Naive B cell (primary cell): ENCODE data around the gene POLR1B. TPM values are rescaled to one million over a fixed set of nuclear protein-coding genes. Genes with fewer than 3 reads are reported as not detected.
"Not testable (repeated sequence)": the region's sequence is repeated elsewhere in the genome, so short reads cannot be mapped to it uniquely, and the experiment has no call there.

Experiments used
- ATAC-seq, 2 donors: fragments of 150-1000 bp; cut with Tn5 transposase; 2 replicates each; pipeline ENCODE4 v1.10.0; 2021; ENCODE audit warnings: low read depth in 2 of 2, mild to moderate bottlenecking in 2 of 2, moderate library complexity in 2 of 2
- DNase-seq: peaks from one replicate; pipeline ENCODE4 v3.0.0; 2022
- H3K27ac Mint-ChIP-seq, 6 donors: one replicate each; pipeline ENCODE4 v1.8.0; 2020 to 2022; ENCODE audit warnings: mild to moderate bottlenecking in 6 of 6, mixed read lengths in 6 of 6, moderate library complexity in 5 of 6, inconsistent platforms in 2 of 6
- H3K27me3 Mint-ChIP-seq, 3 donors: one replicate each; pipeline ENCODE4 v1.8.0; 2021 to 2022; ENCODE audit warnings: mixed read lengths in 3 of 3, mild to moderate bottlenecking in 1 of 3
- H3K36me3 Mint-ChIP-seq, 2 donors: one replicate each; pipeline ENCODE4 v1.8.0; 2020 to 2022; ENCODE audit warnings: mixed read lengths in 2 of 2, inconsistent platforms in 1 of 2, mild to moderate bottlenecking in 1 of 2
- H3K4me1 Mint-ChIP-seq, 3 donors: one replicate each; pipeline ENCODE4 v1.8.0; 2020 to 2022; ENCODE audit warnings: mixed read lengths in 3 of 3, inconsistent platforms in 1 of 3, mild to moderate bottlenecking in 1 of 3, moderate library complexity in 1 of 3
- H3K4me3 Mint-ChIP-seq, 8 donors: one replicate each; pipeline ENCODE4 v1.8.0; 2020 to 2022; ENCODE audit warnings: mild to moderate bottlenecking in 8 of 8, mixed read lengths in 8 of 8, moderate library complexity in 8 of 8, inconsistent platforms in 2 of 8
- H3K9me3 Mint-ChIP-seq, 7 donors: one replicate each; pipeline ENCODE4 v1.8.0; 2020 to 2022; ENCODE audit warnings: mixed read lengths in 7 of 7, mild to moderate bottlenecking in 5 of 7, inconsistent platforms in 2 of 7, moderate library complexity in 1 of 7
- polyA plus RNA-seq, 6 donors: library from polyadenylated mRNA; unstranded; fragments of 300-500 nt; fragmentation: Illumina TruSeq; gene quantifications; one replicate each; pipeline ENCODE4 v1.2.3, GENCODE V29; 2021; ENCODE audit warnings: low read depth in 6 of 6

The POLR1B gene
- polyA plus RNA-seq = 10 to 100 TPM; 15.3 to 25.5 (median 17.5) TPM

GRCh38 chr2:112542123-112542983 lies at the start of gene POLR1B:
TSS of gene POLR1B (plus strand) at chr2:112542465. CDS start at chr2:112542495, 30 bp downstream.
- Mint-ChIP-seq H3K4me1 (peaks cover 8 to 11% (median 10%) of the 10 kb centered on the region in 3 donors), H3K9me3 (no peaks in the 10 kb centered on the region), H3K27ac (peak within 1 kb of the TSS in 1 of 6 donors; percentile 90), H3K4me3 (no peak within 1 kb of the TSS), H3K27me3 (no peaks in the 10 kb centered on the region), H3K36me3 (peaks cover 4 to 8% of the 10 kb centered on the region in 2 donors)
- ATAC-seq (peak; percentile 79), DNase-seq (peak; percentile 79)

- ATAC-seq (no peak), DNase-seq (no peak)
- H3K27ac Mint-ChIP-seq = peak overlapping the region in 1 of 6 donors; percentile 28
- H3K4me1 Mint-ChIP-seq = no peaks in the 10 kb centered on the region
- no peaks in the 10 kb centered on the region for H3K36me3 Mint-ChIP-seq
- H3K9me3 Mint-ChIP-seq = no peaks in the 10 kb centered on the region
- no peak overlapping the region for H3K4me3 Mint-ChIP-seq
- H3K27me3 Mint-ChIP-seq = no peaks in the 10 kb centered on the region
Observed at GRCh38 chr2:112493048-112493447, 49.2 kb upstream of the POLR1B start.

- no peak overlapping the region for H3K4me3 Mint-ChIP-seq
- H3K36me3 Mint-ChIP-seq = no peaks in the 10 kb centered on the region
- H3K9me3 Mint-ChIP-seq = no peaks in the 10 kb centered on the region
- DNase-seq = no peak
- H3K4me1 Mint-ChIP-seq = no peaks in the 10 kb centered on the region
- ATAC-seq = no peak
- H3K27me3 Mint-ChIP-seq = no peaks in the 10 kb centered on the region
- no peak overlapping the region for H3K27ac Mint-ChIP-seq
Observed at GRCh38 chr2:112493858-112494648, 48.2 kb upstream of the POLR1B start.

GRCh38 chr2:112494828-112495227 lies 47.4 kb upstream of the POLR1B start:
- Mint-ChIP-seq H3K4me1 (no peaks in the 10 kb centered on the region), H3K9me3 (no peaks in the 10 kb centered on the region), H3K36me3 (no peaks in the 10 kb centered on the region), H3K4me3 (no peak overlapping the region), H3K27ac (no peak overlapping the region), H3K27me3 (no peaks in the 10 kb centered on the region)
- ATAC-seq (no peak), DNase-seq (no peak)

- ATAC-seq, H3K36me3 Mint-ChIP-seq, H3K4me1 Mint-ChIP-seq, H3K4me3 Mint-ChIP-seq, DNase-seq, H3K9me3 Mint-ChIP-seq, H3K27me3 Mint-ChIP-seq: not testable (repeated sequence)
- H3K27ac Mint-ChIP-seq = peak overlapping the region in 1 of 6 donors; percentile 26
Observed at GRCh38 chr2:112495878-112496277, 46.4 kb upstream of the POLR1B start.

GRCh38 chr2:112500850-112501484 lies 41.3 kb upstream of the POLR1B start:
- peak; percentile 52 for DNase-seq
- ATAC-seq = peak; percentile 64 to 97
- not testable (repeated sequence) for H3K36me3 Mint-ChIP-seq, H3K27me3 Mint-ChIP-seq, H3K9me3 Mint-ChIP-seq, H3K4me3 Mint-ChIP-seq, H3K4me1 Mint-ChIP-seq
- H3K27ac Mint-ChIP-seq = peak overlapping the region in 2 of 6 donors; percentile 25 to 62

- not testable (repeated sequence) for DNase-seq, H3K36me3 Mint-ChIP-seq, H3K4me1 Mint-ChIP-seq, H3K27me3 Mint-ChIP-seq, H3K9me3 Mint-ChIP-seq, H3K4me3 Mint-ChIP-seq, ATAC-seq
- H3K27ac Mint-ChIP-seq = peak overlapping the region in 1 of 6 donors; percentile 28
Observed at GRCh38 chr2:112509239-112509998, 32.8 kb upstream of the POLR1B start.

GRCh38 chr2:112516801-112517200 lies 25.5 kb upstream of the POLR1B start:
- ATAC-seq (no peak), DNase-seq (no peak)
- no peak overlapping the region for H3K27ac Mint-ChIP-seq

GRCh38 chr2:112518807-112519206 lies 23.5 kb upstream of the POLR1B start:
- ATAC-seq = no peak
- Mint-ChIP-seq H3K4me3 (no peak overlapping the region), H3K27me3 (no peaks in the 10 kb centered on the region), H3K4me1 (no peaks in the 10 kb centered on the region), H3K36me3 (peaks cover 43 to 46% of the 10 kb centered on the region in 2 donors), H3K27ac (no peak overlapping the region), H3K9me3 (peaks cover 0 to 4% (median 3%) of the 10 kb centered on the region in 7 donors)
- DNase-seq = no peak

More at GRCh38 chr2:112516801-112517200, 25.5 kb upstream of the POLR1B start:
- H3K4me1 Mint-ChIP-seq = no peaks in the 10 kb centered on the region
- no peak overlapping the region for H3K4me3 Mint-ChIP-seq
- peaks cover 24 to 30% of the 10 kb centered on the region in 2 donors for H3K36me3 Mint-ChIP-seq
- peaks cover 0 to 4% (median 3%) of the 10 kb centered on the region in 7 donors for H3K9me3 Mint-ChIP-seq
- H3K27me3 Mint-ChIP-seq = no peaks in the 10 kb centered on the region

- Mint-ChIP-seq H3K36me3 (peaks cover 41 to 43% of the 10 kb centered on the region in 2 donors), H3K27ac (no peak overlapping the region), H3K27me3 (no peaks in the 10 kb centered on the region), H3K4me1 (no peaks in the 10 kb centered on the region), H3K9me3 (peaks cover 0 to 4% (median 2%) of the 10 kb centered on the region in 7 donors), H3K4me3 (no peak overlapping the region)
- ATAC-seq (no peak), DNase-seq (no peak)
Observed at GRCh38 chr2:112519506-112519905, 22.8 kb upstream of the POLR1B start.

GRCh38 chr2:112520234-112520783 lies 22.0 kb upstream of the POLR1B start:
- peak overlapping the region in 2 of 8 donors; percentile 47 to 69 for H3K4me3 Mint-ChIP-seq
- no peaks in the 10 kb centered on the region for H3K4me1 Mint-ChIP-seq
- ATAC-seq = no peak
- peak overlapping the region in 1 of 6 donors; percentile 39 for H3K27ac Mint-ChIP-seq
- H3K36me3 Mint-ChIP-seq = peaks cover 33 to 35% of the 10 kb centered on the region in 2 donors
- peaks cover 0 to 3% (median 0%) of the 10 kb centered on the region in 7 donors for H3K9me3 Mint-ChIP-seq
- DNase-seq = no peak
- no peaks in the 10 kb centered on the region for H3K27me3 Mint-ChIP-seq

GRCh38 chr2:112523291-112523777 lies 18.9 kb upstream of the POLR1B start:
- H3K9me3 Mint-ChIP-seq = no peaks in the 10 kb centered on the region
- no peak overlapping the region for H3K4me3 Mint-ChIP-seq
- DNase-seq = no peak
- no peaks in the 10 kb centered on the region for H3K27me3 Mint-ChIP-seq
- no peak overlapping the region for H3K27ac Mint-ChIP-seq
- peaks cover 32 to 33% of the 10 kb centered on the region in 2 donors for H3K36me3 Mint-ChIP-seq
- ATAC-seq = no peak
- H3K4me1 Mint-ChIP-seq = no peaks in the 10 kb centered on the region
